WTC11 (cell line): Measurements from ENCODE around the gene LBHD1. TPM values are rescaled to one million over a fixed set of nuclear protein-coding genes. Genes with fewer than 3 reads are reported as not detected.

Source experiments
- ATAC-seq: fragments of 200-7000 bp; cut with Tn5 transposase; 2 replicates; pipeline ENCODE4 v1.10.0; 2021; ENCODE audit warnings: mild to moderate bottlenecking, moderate library complexity
- CTCF ChIA-PET: fragments of 300-600 bp; sonication (Branson Sonifier 250); formaldehyde crosslinking; loops from one replicate; lab custom pipeline; 2021; ENCODE audit warnings: antibody characterized with exemption; lab: Charles Lee
- POLR2A ChIA-PET: fragments of 350-600 bp; sonication (Branson Sonifier 250); formaldehyde crosslinking; loops from one replicate; lab custom pipeline; 2021; ENCODE audit warnings: antibody characterized with exemption; lab: Charles Lee
- DNase-seq: peaks from one replicate; pipeline ENCODE4 v3.0.0; 2021; ENCODE audit warnings: low spot score
- H3K27ac Mint-ChIP-seq: 2 replicates; pipeline ENCODE4 v1.8.0; 2021; ENCODE audit warnings: mixed read lengths
- H3K27me3 Mint-ChIP-seq: 2 replicates; pipeline ENCODE4 v1.8.0; 2021; ENCODE audit warnings: low read depth, mild to moderate bottlenecking, moderate library complexity, mixed read lengths
- H3K36me3 Mint-ChIP-seq: 2 replicates; pipeline ENCODE4 v1.8.0; 2021; ENCODE audit warnings: mixed read lengths
- H3K4me1 Mint-ChIP-seq: 2 replicates; pipeline ENCODE4 v1.8.0; 2022; ENCODE audit warnings: mixed read lengths
- H3K4me3 Mint-ChIP-seq: 2 replicates; pipeline ENCODE4 v1.8.0; 2021; ENCODE audit warnings: mild to moderate bottlenecking, moderate library complexity, mixed read lengths
- H3K9me3 Mint-ChIP-seq: 2 replicates; pipeline ENCODE4 v1.8.0; 2021; ENCODE audit warnings: mixed read lengths
- ATF1 ChIP-seq: sonication (generic); formaldehyde crosslinking; IDR thresholded peaks from 2 replicates; pipeline ENCODE4 v1.8.1; 2023; ENCODE audit warnings: mild to moderate bottlenecking, moderate library complexity, missing genetic modification reagents
- CREM ChIP-seq: sonication (generic); formaldehyde crosslinking; IDR thresholded peaks from 2 replicates; pipeline ENCODE4 v1.8.1; 2022; ENCODE audit warnings: mild to moderate bottlenecking, missing genetic modification reagents, moderate library complexity
- FOXJ3 ChIP-seq: sonication (generic); formaldehyde crosslinking; IDR thresholded peaks from 2 replicates; pipeline ENCODE4 v1.9.0; 2021; ENCODE audit warnings: missing genetic modification reagents, mild to moderate bottlenecking, borderline replicate concordance
- KAT7 ChIP-seq: sonication (generic); formaldehyde crosslinking; IDR thresholded peaks from 2 replicates; pipeline ENCODE4 v1.8.1; 2023; ENCODE audit warnings: missing genetic modification reagents, mild to moderate bottlenecking, borderline replicate concordance
- SOX15 ChIP-seq: fragments of 250-450 bp; sonication (Bioruptor Pico); IDR thresholded peaks from 2 replicates; pipeline ENCODE4 v1.9.0; 2021; ENCODE audit warnings: mild to moderate bottlenecking
- SP1 ChIP-seq: sonication (generic); formaldehyde crosslinking; conservative IDR thresholded peaks from 2 replicates; pipeline ENCODE4 v1.8.1; 2022; ENCODE audit warnings: missing genetic modification reagents
- ZNF416 ChIP-seq: fragments of 250-450 bp; sonication (Bioruptor Pico); IDR thresholded peaks from 2 replicates; pipeline ENCODE4 v1.9.0; 2021; ENCODE audit warnings: mild to moderate bottlenecking, inconsistent platforms
- ZNF423 ChIP-seq: fragments of 250-450 bp; sonication (Bioruptor Pico); IDR thresholded peaks from 2 replicates; pipeline ENCODE4 v2.1.2; 2022; ENCODE audit warnings: mild to moderate bottlenecking, moderate library complexity
- total RNA-seq: library from RNA; stranded (reverse); gene quantifications from 3 replicates; pipeline ENCODE4 v1.2.3, GENCODE V29; 2021
- TF ChIP-seq, protein P1 (sequence below): fragments of 250-450 bp; sonication (Bioruptor Pico); conservative IDR thresholded peaks from 2 replicates; pipeline ENCODE4 v1.9.0; 2021; ENCODE audit warnings: mild to moderate bottlenecking
- TF ChIP-seq, protein P2 (sequence below): fragments of 250-450 bp; sonication (Bioruptor Pico); IDR thresholded peaks from 2 replicates; pipeline ENCODE4 v2.1.2; 2022; ENCODE audit warnings: mild to moderate bottlenecking, moderate library complexity
- TF ChIP-seq, protein P3 (sequence below): sonication (generic); formaldehyde crosslinking; IDR thresholded peaks from 2 replicates; pipeline ENCODE4 v1.8.0; 2022; ENCODE audit warnings: mild to moderate bottlenecking, missing genetic modification reagents
- TF ChIP-seq, protein P4 (sequence below): sonication (generic); formaldehyde crosslinking; IDR thresholded peaks from 2 replicates; pipeline ENCODE4 v1.8.1; 2022; ENCODE audit warnings: low read depth, missing genetic modification reagents, borderline replicate concordance
- TF ChIP-seq, protein P5 (sequence below): sonication (generic); formaldehyde crosslinking; IDR thresholded peaks from 2 replicates; pipeline ENCODE4 v1.8.0; 2023; ENCODE audit warnings: missing genetic modification reagents
- TF ChIP-seq, protein P6 (sequence below): fragments of 250-450 bp; sonication (Bioruptor Pico); IDR thresholded peaks from 2 replicates; pipeline ENCODE4 v1.9.0; 2021; ENCODE audit warnings: mild to moderate bottlenecking, borderline replicate concordance
- TF ChIP-seq, protein P7 (sequence below): sonication (generic); formaldehyde crosslinking; IDR thresholded peaks from 2 replicates; pipeline ENCODE4 v1.8.0; 2022; ENCODE audit warnings: mild to moderate bottlenecking, missing genetic modification reagents
- TF ChIP-seq, protein P8 (sequence below): sonication (generic); formaldehyde crosslinking; IDR thresholded peaks from 2 replicates; pipeline ENCODE4 v1.8.0; 2023; ENCODE audit warnings: mild to moderate bottlenecking, missing genetic modification reagents
- TF ChIP-seq, protein P9 (sequence below): sonication (generic); formaldehyde crosslinking; IDR thresholded peaks from 2 replicates; pipeline ENCODE4 v1.8.1; 2023; ENCODE audit warnings: mild to moderate bottlenecking, moderate library complexity, missing genetic modification reagents

The LBHD1 gene
- total RNA-seq, 1 experiment from 2014 or later: 4.2 TPM

DNA sequence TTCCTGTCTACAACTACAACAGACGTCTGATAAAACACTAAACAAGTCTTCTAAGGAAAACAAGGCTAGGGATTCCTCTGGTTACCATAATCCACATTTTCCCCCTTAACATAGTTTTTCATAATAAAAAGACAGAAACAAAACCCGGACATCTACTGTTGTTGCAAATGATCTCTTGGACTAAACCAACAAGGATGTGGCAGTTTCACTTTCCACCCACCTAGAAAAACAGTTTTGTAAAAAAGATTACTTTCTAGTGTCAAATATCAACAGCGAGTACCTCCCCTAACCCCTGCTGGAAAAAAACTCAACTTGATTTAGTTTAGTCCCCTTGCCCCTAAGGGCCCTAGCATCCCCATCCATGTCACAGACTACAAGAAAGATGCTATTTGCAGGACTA is 40.8 kb upstream of the LBHD1 start:
- Mint-ChIP-seq H3K9me3 (no peaks in the 10 kb centered on the region), H3K36me3 (peaks cover 65% of the 10 kb centered on the region), H3K4me3 (no peak overlapping the region), H3K4me1 (peaks cover 44% of the 10 kb centered on the region), H3K27me3 (no peaks in the 10 kb centered on the region), H3K27ac (no peak overlapping the region)
- ChIA-PET CTCF (interaction anchor here (1.0 kb wide), 1 partner anchor 14 kb away, joined by 3 read pairs; the partner anchor contains the start of gene HNRNPUL2), POLR2A (no interaction called here)
- no peak for ATAC-seq
- DNase-seq: no peak
- TF ChIP-seq, protein P1, sequence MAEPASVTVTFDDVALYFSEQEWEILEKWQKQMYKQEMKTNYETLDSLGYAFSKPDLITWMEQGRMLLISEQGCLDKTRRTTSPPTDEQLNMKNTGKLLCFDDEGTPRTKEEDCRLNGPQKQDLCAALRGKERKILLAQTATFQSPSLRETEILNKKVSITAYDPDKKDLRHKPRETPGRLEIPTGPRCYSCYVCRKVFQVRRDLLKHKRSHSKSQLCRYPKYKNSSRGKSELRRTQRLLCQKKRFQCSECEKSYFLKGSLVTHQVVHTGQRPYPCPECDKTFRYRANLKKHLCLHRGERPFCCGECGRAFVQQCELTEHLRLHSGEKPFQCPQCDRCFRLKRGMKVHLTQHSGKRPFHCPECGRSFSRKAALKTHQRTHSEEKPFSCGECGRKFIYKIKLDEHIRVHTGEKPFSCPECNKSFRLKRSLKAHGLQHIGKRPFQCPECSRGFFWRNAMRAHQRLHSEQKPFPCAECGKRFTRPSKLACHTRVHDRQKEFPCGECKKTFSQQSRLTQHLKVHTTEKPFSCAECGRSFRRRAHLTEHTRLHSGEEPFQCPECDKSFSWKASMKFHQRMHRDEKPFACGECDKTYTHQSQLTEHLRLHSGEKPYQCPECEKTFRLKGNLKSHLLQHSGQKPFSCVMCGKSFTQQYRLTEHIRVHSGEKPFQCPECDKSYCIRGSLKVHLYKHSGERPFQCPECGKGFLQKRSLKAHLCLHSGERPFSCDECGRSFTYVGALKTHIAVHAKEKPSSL: no peak
- TF ChIP-seq KAT7 (CRISPR knock-in tag) (no peak), ATF1 (no peak), ZNF416 (CRISPR knock-in tag) (no peak), SP1 (CRISPR knock-in tag) (no peak), SOX15 (no peak), FOXJ3 (CRISPR knock-in tag) (no peak), ZNF423 (no peak), CREM (CRISPR knock-in tag) (no peak)
- TF ChIP-seq, protein P2, sequence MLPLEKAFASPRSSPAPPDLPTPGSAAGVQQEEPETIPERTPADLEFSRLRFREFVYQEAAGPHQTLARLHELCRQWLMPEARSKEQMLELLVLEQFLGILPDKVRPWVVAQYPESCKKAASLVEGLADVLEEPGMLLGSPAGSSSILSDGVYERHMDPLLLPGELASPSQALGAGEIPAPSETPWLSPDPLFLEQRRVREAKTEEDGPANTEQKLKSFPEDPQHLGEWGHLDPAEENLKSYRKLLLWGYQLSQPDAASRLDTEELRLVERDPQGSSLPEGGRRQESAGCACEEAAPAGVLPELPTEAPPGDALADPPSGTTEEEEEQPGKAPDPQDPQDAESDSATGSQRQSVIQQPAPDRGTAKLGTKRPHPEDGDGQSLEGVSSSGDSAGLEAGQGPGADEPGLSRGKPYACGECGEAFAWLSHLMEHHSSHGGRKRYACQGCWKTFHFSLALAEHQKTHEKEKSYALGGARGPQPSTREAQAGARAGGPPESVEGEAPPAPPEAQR (CRISPR knock-in tag): no peak
- TF ChIP-seq, protein P3, sequence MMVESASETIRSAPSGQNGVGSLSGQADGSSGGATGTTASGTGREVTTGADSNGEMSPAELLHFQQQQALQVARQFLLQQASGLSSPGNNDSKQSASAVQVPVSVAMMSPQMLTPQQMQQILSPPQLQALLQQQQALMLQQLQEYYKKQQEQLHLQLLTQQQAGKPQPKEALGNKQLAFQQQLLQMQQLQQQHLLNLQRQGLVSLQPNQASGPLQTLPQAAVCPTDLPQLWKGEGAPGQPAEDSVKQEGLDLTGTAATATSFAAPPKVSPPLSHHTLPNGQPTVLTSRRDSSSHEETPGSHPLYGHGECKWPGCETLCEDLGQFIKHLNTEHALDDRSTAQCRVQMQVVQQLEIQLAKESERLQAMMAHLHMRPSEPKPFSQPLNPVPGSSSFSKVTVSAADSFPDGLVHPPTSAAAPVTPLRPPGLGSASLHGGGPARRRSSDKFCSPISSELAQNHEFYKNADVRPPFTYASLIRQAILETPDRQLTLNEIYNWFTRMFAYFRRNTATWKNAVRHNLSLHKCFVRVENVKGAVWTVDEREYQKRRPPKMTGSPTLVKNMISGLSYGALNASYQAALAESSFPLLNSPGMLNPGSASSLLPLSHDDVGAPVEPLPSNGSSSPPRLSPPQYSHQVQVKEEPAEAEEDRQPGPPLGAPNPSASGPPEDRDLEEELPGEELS (CRISPR knock-in tag): no peak
- TF ChIP-seq, protein P4, sequence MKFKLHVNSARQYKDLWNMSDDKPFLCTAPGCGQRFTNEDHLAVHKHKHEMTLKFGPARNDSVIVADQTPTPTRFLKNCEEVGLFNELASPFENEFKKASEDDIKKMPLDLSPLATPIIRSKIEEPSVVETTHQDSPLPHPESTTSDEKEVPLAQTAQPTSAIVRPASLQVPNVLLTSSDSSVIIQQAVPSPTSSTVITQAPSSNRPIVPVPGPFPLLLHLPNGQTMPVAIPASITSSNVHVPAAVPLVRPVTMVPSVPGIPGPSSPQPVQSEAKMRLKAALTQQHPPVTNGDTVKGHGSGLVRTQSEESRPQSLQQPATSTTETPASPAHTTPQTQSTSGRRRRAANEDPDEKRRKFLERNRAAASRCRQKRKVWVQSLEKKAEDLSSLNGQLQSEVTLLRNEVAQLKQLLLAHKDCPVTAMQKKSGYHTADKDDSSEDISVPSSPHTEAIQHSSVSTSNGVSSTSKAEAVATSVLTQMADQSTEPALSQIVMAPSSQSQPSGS (CRISPR knock-in tag): no peak
- TF ChIP-seq, protein P5, sequence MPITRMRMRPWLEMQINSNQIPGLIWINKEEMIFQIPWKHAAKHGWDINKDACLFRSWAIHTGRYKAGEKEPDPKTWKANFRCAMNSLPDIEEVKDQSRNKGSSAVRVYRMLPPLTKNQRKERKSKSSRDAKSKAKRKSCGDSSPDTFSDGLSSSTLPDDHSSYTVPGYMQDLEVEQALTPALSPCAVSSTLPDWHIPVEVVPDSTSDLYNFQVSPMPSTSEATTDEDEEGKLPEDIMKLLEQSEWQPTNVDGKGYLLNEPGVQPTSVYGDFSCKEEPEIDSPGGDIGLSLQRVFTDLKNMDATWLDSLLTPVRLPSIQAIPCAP (CRISPR knock-in tag): no peak
- TF ChIP-seq, protein P6, sequence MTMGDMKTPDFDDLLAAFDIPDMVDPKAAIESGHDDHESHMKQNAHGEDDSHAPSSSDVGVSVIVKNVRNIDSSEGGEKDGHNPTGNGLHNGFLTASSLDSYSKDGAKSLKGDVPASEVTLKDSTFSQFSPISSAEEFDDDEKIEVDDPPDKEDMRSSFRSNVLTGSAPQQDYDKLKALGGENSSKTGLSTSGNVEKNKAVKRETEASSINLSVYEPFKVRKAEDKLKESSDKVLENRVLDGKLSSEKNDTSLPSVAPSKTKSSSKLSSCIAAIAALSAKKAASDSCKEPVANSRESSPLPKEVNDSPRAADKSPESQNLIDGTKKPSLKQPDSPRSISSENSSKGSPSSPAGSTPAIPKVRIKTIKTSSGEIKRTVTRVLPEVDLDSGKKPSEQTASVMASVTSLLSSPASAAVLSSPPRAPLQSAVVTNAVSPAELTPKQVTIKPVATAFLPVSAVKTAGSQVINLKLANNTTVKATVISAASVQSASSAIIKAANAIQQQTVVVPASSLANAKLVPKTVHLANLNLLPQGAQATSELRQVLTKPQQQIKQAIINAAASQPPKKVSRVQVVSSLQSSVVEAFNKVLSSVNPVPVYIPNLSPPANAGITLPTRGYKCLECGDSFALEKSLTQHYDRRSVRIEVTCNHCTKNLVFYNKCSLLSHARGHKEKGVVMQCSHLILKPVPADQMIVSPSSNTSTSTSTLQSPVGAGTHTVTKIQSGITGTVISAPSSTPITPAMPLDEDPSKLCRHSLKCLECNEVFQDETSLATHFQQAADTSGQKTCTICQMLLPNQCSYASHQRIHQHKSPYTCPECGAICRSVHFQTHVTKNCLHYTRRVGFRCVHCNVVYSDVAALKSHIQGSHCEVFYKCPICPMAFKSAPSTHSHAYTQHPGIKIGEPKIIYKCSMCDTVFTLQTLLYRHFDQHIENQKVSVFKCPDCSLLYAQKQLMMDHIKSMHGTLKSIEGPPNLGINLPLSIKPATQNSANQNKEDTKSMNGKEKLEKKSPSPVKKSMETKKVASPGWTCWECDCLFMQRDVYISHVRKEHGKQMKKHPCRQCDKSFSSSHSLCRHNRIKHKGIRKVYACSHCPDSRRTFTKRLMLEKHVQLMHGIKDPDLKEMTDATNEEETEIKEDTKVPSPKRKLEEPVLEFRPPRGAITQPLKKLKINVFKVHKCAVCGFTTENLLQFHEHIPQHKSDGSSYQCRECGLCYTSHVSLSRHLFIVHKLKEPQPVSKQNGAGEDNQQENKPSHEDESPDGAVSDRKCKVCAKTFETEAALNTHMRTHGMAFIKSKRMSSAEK (CRISPR knock-in tag): no peak
- TF ChIP-seq, protein P7, sequence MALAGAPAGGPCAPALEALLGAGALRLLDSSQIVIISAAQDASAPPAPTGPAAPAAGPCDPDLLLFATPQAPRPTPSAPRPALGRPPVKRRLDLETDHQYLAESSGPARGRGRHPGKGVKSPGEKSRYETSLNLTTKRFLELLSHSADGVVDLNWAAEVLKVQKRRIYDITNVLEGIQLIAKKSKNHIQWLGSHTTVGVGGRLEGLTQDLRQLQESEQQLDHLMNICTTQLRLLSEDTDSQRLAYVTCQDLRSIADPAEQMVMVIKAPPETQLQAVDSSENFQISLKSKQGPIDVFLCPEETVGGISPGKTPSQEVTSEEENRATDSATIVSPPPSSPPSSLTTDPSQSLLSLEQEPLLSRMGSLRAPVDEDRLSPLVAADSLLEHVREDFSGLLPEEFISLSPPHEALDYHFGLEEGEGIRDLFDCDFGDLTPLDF (CRISPR knock-in tag): no peak
- TF ChIP-seq, protein P8, sequence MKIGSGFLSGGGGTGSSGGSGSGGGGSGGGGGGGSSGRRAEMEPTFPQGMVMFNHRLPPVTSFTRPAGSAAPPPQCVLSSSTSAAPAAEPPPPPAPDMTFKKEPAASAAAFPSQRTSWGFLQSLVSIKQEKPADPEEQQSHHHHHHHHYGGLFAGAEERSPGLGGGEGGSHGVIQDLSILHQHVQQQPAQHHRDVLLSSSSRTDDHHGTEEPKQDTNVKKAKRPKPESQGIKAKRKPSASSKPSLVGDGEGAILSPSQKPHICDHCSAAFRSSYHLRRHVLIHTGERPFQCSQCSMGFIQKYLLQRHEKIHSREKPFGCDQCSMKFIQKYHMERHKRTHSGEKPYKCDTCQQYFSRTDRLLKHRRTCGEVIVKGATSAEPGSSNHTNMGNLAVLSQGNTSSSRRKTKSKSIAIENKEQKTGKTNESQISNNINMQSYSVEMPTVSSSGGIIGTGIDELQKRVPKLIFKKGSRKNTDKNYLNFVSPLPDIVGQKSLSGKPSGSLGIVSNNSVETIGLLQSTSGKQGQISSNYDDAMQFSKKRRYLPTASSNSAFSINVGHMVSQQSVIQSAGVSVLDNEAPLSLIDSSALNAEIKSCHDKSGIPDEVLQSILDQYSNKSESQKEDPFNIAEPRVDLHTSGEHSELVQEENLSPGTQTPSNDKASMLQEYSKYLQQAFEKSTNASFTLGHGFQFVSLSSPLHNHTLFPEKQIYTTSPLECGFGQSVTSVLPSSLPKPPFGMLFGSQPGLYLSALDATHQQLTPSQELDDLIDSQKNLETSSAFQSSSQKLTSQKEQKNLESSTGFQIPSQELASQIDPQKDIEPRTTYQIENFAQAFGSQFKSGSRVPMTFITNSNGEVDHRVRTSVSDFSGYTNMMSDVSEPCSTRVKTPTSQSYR (CRISPR knock-in tag): no peak
- TF ChIP-seq, protein P9, sequence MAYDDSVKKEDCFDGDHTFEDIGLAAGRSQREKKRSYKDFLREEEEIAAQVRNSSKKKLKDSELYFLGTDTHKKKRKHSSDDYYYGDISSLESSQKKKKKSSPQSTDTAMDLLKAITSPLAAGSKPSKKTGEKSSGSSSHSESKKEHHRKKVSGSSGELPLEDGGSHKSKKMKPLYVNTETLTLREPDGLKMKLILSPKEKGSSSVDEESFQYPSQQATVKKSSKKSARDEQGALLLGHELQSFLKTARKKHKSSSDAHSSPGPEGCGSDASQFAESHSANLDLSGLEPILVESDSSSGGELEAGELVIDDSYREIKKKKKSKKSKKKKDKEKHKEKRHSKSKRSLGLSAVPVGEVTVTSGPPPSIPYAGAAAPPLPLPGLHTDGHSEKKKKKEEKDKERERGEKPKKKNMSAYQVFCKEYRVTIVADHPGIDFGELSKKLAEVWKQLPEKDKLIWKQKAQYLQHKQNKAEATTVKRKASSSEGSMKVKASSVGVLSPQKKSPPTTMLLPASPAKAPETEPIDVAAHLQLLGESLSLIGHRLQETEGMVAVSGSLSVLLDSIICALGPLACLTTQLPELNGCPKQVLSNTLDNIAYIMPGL: no peak
